ENCODE results near the gene SPRR2G.
"Not testable (repeated sequence)": the region's sequence is repeated elsewhere in the genome, so short reads cannot be mapped to it uniquely, and the experiment has no call there.

SPRR2G gene

DNA sequence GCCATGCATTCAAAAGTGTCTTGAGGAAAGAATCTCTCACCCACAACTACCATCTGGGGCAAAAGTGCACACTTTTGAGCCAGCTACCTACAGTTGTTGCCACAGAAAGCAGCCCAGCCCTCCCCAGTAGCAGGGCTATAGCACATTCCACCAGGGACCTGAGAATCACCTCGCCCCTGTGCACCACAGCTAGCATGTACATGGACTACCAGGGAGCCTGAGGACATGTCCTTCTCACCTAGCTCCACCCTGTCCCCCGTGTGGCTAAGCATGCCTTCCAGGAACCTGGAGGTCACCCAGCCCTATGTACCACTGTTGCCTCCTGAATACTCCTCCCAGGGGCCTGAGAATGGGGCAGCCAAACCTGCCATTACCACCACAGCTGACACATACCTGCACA lies 16.9 kb downstream of the SPRR2G start:
- H3K4me3 ChIP-seq (ENCODE audit: low read length), result no peak overlapping the region
- TF ChIP-seq, protein P1, sequence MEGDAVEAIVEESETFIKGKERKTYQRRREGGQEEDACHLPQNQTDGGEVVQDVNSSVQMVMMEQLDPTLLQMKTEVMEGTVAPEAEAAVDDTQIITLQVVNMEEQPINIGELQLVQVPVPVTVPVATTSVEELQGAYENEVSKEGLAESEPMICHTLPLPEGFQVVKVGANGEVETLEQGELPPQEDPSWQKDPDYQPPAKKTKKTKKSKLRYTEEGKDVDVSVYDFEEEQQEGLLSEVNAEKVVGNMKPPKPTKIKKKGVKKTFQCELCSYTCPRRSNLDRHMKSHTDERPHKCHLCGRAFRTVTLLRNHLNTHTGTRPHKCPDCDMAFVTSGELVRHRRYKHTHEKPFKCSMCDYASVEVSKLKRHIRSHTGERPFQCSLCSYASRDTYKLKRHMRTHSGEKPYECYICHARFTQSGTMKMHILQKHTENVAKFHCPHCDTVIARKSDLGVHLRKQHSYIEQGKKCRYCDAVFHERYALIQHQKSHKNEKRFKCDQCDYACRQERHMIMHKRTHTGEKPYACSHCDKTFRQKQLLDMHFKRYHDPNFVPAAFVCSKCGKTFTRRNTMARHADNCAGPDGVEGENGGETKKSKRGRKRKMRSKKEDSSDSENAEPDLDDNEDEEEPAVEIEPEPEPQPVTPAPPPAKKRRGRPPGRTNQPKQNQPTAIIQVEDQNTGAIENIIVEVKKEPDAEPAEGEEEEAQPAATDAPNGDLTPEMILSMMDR (IDR thresholded peaks at IDR 0.05; ENCODE audit: insufficient read depth, low read depth, low read length, missing control alignments), result no peak
- DNase-seq (ENCODE audit: low read depth), result no peak

DNA sequence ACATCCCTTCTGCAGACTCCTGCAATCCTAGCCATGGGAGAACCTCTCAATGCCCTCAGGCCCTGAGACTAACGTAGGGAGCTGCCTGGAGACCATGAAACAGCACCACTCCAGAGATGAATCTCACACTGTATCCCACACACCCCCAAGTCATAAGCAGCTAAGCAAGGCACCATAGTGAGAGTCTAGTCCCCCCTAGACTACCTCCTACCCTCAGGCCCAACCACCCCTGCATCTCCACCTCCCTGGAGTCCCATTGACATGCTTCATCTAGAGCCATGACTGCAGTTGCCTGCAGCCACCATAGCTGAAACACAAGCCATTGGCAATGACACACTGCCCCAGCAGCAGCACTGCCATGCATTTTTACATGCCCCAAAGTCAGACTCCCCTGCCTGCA lies 17.4 kb downstream of the SPRR2G start:
- TF ChIP-seq, protein P1 (IDR thresholded peaks at IDR 0.05; ENCODE audit: insufficient read depth, low read depth, low read length, missing control alignments), result no peak
- no peak overlapping the region for H3K4me3 ChIP-seq (ENCODE audit: low read length)
- DNase-seq (ENCODE audit: low read depth), result no peak

DNA sequence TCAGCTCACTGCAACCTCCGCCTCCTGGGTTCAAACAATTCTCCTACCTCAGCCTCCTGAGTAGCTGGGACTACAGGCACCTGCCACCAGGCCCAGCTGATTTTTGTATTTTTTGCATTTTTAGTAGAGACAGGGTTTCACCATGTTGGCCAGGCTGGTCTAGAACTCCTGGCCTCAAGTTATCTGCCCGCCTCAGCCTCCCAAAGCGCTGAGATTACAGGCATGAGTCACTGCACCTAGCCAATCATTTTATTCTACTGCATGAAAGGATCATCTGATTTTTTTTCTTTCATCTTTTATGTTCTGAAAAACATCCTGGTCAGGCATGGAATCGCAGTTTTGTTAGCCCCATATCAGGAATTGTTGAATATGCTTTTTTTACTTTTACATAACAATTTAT lies 22.0 kb downstream of the SPRR2G start:
- not testable (repeated sequence) for DNase-seq (ENCODE audit: low read depth); H3K4me3 ChIP-seq (ENCODE audit: low read length)

DNA sequence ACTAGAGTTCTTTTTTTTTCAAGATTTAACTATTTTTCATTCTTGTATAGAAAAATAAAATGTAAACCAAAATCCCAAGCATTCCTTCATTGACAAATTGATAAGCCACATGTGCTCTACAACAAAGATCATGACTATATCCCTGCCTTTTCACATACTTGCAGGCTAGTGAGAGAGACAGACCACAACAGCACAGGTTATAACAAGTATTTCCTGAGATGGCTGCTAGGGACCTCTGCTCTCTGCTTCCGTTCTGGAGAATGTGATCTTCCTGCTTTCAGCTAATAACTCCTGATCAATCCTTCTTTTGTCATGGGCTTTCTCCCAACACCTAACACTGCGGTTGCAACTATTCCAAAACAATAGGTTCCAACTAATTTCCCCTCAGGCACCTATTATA lies 23.4 kb downstream of the SPRR2G start:
- peak; percentile 59 for DNase-seq (ENCODE audit: low read depth)
- TF ChIP-seq, protein P1 (IDR thresholded peaks at IDR 0.05; ENCODE audit: insufficient read depth, low read depth, low read length, missing control alignments), result no peak
- no peak overlapping the region for H3K4me3 ChIP-seq (ENCODE audit: low read length)

DNA sequence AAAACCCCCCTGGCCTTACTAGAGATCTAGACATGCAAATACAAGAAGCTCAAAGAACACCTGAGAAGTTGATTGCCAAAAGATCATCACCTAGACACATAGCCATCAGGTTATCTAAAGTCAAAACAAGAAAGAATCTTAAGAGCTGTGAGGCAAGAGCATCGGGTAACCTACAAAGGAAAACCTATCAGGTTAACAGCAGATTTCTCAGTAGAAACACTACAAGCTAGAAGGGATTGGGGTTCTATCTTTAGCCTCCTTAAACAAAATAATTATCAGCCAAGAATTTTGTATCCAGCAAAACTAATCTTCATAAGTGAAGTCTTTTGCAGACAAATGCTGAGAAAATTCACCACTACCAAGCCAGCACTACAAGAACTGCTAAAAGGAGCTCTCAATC lies 25.2 kb downstream of the SPRR2G start:
- DNase-seq (ENCODE audit: low read depth), result no peak
- H3K4me3 ChIP-seq (ENCODE audit: low read length), result no peak overlapping the region
- TF ChIP-seq, protein P1 (IDR thresholded peaks at IDR 0.05; ENCODE audit: insufficient read depth, low read depth, low read length, missing control alignments), result no peak

DNA sequence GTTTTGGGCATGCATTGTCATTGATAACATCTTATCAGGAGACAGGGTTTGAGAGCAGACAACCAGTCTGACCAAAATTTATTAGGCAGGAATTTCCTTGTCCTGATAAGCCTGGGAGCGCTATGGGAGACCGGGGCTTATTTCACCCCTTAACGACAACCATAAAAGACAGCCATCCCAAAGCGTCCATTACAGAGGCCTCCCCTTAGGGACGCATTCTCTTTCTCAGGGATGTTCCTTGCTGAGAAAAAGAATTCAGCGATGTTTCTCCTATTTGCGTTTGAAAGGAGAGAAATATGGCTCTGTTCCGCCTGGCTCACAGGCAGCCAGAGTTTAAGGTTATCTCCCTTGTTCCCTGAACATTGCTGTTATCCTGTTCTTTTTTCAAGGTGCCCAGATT lies 26.9 kb downstream of the SPRR2G start:
- not testable (repeated sequence) for DNase-seq (ENCODE audit: low read depth); H3K4me3 ChIP-seq (ENCODE audit: low read length)

DNA sequence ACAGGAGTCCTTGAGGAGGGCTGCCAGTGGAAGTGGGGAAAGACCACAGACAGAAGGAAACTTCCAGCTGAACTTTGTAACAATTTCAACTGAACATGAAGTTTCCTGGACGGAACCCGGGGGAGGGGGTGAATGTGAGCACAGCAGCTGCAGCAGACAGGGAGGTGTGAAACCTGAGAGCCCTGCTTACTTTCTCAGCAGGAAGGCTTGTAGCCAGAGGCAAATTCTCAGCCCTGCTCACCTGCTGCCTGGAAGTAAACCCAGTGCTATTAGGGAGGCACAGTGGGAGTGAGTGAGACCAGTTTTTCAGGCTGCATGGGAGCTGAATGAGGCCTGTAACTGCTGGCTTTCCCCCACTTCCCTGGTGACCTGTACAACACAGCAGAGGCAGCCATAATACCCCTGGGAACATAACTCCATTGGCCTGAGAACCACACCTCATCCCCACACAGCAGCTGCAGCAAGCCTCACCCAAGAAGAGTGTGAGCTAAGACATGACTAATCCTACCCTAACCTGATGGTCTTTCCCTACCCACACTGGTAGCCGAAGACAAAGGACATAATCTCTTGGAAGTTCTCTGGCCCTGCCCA lies 27.8 kb downstream of the SPRR2G start:
- TF ChIP-seq, protein P1 (IDR thresholded peaks at IDR 0.05; ENCODE audit: insufficient read depth, low read depth, low read length, missing control alignments), result no peak

GRCh38 chr1:153120945-153121344 lies 29.7 kb downstream of the SPRR2G start:
- H3K4me3 ChIP-seq (ENCODE audit: low read length), result no peak overlapping the region
- TF ChIP-seq, protein P1 (IDR thresholded peaks at IDR 0.05; ENCODE audit: insufficient read depth, low read depth, low read length, missing control alignments), result no peak
- DNase-seq (ENCODE audit: low read depth), result no peak

More for the DNA sequence above, 27.8 kb downstream of the SPRR2G start:
- H3K4me3 ChIP-seq (ENCODE audit: low read length), result no peak overlapping the region
- DNase-seq (ENCODE audit: low read depth), result peak; percentile 99

All from epithelial cell of esophagus (primary cell).